H9 (cell line): Measurements from ENCODE around the gene TET3. TPM values are rescaled to one million over a fixed set of nuclear protein-coding genes. Genes with fewer than 3 reads are reported as not detected.

Experiments used
- DNase-seq: peaks from one replicate; pipeline ENCODE4 v3.0.0-alpha.2; 2017
- H2AFZ ChIP-seq: one replicate; pipeline ENCODE4 v1.6.1; 2013; ENCODE audit warnings: mild to moderate bottlenecking, low read length, control low read depth, moderate library complexity
- H2AK5ac ChIP-seq: 2 replicates; pipeline ENCODE4 v1.6.1; 2013; ENCODE audit warnings: low read length, control low read depth, mixed read lengths; ENCODE audit not compliant: insufficient read length
- H2BK120ac ChIP-seq: one replicate; pipeline ENCODE4 v1.6.1; 2013; ENCODE audit warnings: low read depth, mild to moderate bottlenecking, low read length, control low read depth, inconsistent platforms; ENCODE audit not compliant: poor library complexity, severe bottlenecking
- H2BK12ac ChIP-seq: 2 replicates; pipeline ENCODE4 v1.6.1; 2013; ENCODE audit warnings: low read length, control low read depth, mixed read lengths, low read depth; ENCODE audit not compliant: insufficient read length
- H2BK15ac ChIP-seq: 2 replicates; pipeline ENCODE4 v1.6.1; 2013; ENCODE audit warnings: low read depth, low read length, control low read depth
- H2BK20ac ChIP-seq: one replicate; pipeline ENCODE4 v1.6.1; 2013; ENCODE audit warnings: low read depth, mild to moderate bottlenecking, low read length, control low read depth, inconsistent platforms; ENCODE audit not compliant: poor library complexity, severe bottlenecking
- H2BK5ac ChIP-seq: 2 replicates; pipeline ENCODE4 v1.6.1; 2013; ENCODE audit warnings: low read length, control low read depth, mixed read lengths; ENCODE audit not compliant: insufficient read length
- H3K14ac ChIP-seq: 2 replicates; pipeline ENCODE4 v1.6.1; 2013; ENCODE audit warnings: low read length, control low read depth; ENCODE audit not compliant: insufficient read depth
- H3K18ac ChIP-seq: 2 replicates; pipeline ENCODE4 v1.6.1; 2013; ENCODE audit warnings: low read depth, mild to moderate bottlenecking, mixed read lengths, low read length, control low read depth; ENCODE audit not compliant: insufficient read length
- H3K23ac ChIP-seq: 2 replicates; pipeline ENCODE4 v1.6.1; 2013; ENCODE audit warnings: low read length, control low read depth, mixed read lengths, low read depth; ENCODE audit not compliant: insufficient read length
- H3K23me2 ChIP-seq: 2 replicates; pipeline ENCODE4 v1.6.1; 2013; ENCODE audit warnings: low read depth, mild to moderate bottlenecking, mixed read lengths, low read length, control low read depth; ENCODE audit not compliant: insufficient read length, poor library complexity, severe bottlenecking
- H3K27ac ChIP-seq: 2 replicates; pipeline ENCODE4 v1.5.1; 2013; ENCODE audit warnings: low read length, control low read depth, mixed read lengths, low read depth; ENCODE audit not compliant: insufficient read length
- H3K27me3 ChIP-seq: 2 replicates; pipeline ENCODE4 v1.6.1; 2013; ENCODE audit warnings: low read length, control low read depth, inconsistent platforms; ENCODE audit not compliant: insufficient read depth
- H3K4ac ChIP-seq: 2 replicates; pipeline ENCODE4 v1.6.1; 2013; ENCODE audit warnings: low read depth, mild to moderate bottlenecking, control low read depth, inconsistent platforms, low read length, moderate library complexity
- H3K4me1 ChIP-seq: 2 replicates; pipeline ENCODE4 v1.6.1; 2013; ENCODE audit warnings: low read length, control low read depth, inconsistent platforms; ENCODE audit not compliant: insufficient read depth
- H3K4me2 ChIP-seq: 2 replicates; pipeline ENCODE4 v1.6.1; 2013; ENCODE audit warnings: low read length, control low read depth, mixed read lengths; ENCODE audit not compliant: insufficient read length, insufficient read depth
- H3K56ac ChIP-seq: 2 replicates; pipeline ENCODE4 v1.6.1; 2013; ENCODE audit warnings: low read depth, mild to moderate bottlenecking, mixed read lengths, low read length, control low read depth; ENCODE audit not compliant: insufficient read length
- H3K79me1 ChIP-seq: 2 replicates; pipeline ENCODE4 v1.6.1; 2013; ENCODE audit warnings: low read depth, mild to moderate bottlenecking, moderate library complexity, low read length, control low read depth, inconsistent platforms; ENCODE audit not compliant: insufficient read depth, poor library complexity, severe bottlenecking
- H3K79me2 ChIP-seq: 2 replicates; pipeline ENCODE4 v1.6.1; 2013; ENCODE audit warnings: low read length, control low read depth, inconsistent platforms; ENCODE audit not compliant: insufficient read depth
- H3K9ac ChIP-seq: 2 replicates; pipeline ENCODE4 v1.6.1; 2013; ENCODE audit warnings: low read length, control low read depth, mixed read lengths; ENCODE audit not compliant: insufficient read length; ENCODE audit errors: extremely low read depth
- H3K9me3 ChIP-seq: one replicate; pipeline ENCODE4 v1.6.1; 2013; ENCODE audit warnings: low read depth, low read length, inconsistent platforms; ENCODE audit not compliant: control insufficient read depth
- H3T11ph ChIP-seq: one replicate; pipeline ENCODE4 v1.6.1; 2013; ENCODE audit warnings: mild to moderate bottlenecking, low read length, control low read depth, inconsistent platforms
- H4K20me1 ChIP-seq: one replicate; pipeline ENCODE4 v1.6.1; 2013; ENCODE audit not compliant: control insufficient read depth, insufficient read length, insufficient read depth
- H4K5ac ChIP-seq: 2 replicates; pipeline ENCODE4 v1.6.1; 2013; ENCODE audit warnings: low read depth, mild to moderate bottlenecking, mixed read lengths, low read length, control low read depth; ENCODE audit not compliant: insufficient read length
- H4K8ac ChIP-seq: replicated peaks from 2 replicates; pipeline ENCODE4 v1.6.1; 2013; ENCODE audit warnings: low read length, control low read depth, mixed read lengths, low read depth; ENCODE audit not compliant: insufficient read length
- H4K91ac ChIP-seq: 2 replicates; pipeline ENCODE4 v1.6.1; 2013; ENCODE audit warnings: low read depth, mild to moderate bottlenecking, moderate library complexity, mixed read lengths, low read length, control low read depth; ENCODE audit not compliant: insufficient read length
- H3K27ac Mint-ChIP-seq, 3 experiments: 2 replicates in 2 of 3; 3 replicates in 1 of 3; pipeline ENCODE4 v1.8.0; 2020 to 2021; ENCODE audit warnings: mixed read lengths in 3 of 3, mild to moderate bottlenecking in 1 of 3, moderate library complexity in 1 of 3
- H3K27me3 Mint-ChIP-seq: 2 replicates; pipeline ENCODE4 v1.8.0; 2021; ENCODE audit warnings: low read depth, mild to moderate bottlenecking, moderate library complexity, mixed read lengths
- H3K36me3 Mint-ChIP-seq, 3 experiments: 2 replicates in 2 of 3; 3 replicates in 1 of 3; pipeline ENCODE4 v1.8.0; 2020 to 2021; ENCODE audit warnings: low read depth in 3 of 3, mixed read lengths in 3 of 3; ENCODE audit not compliant: insufficient read depth in 1 of 3
- H3K4me1 Mint-ChIP-seq, 2 experiments: 2 replicates each; pipeline ENCODE4 v1.8.0; 2020; ENCODE audit warnings: mixed read lengths in 2 of 2
- H3K4me3 Mint-ChIP-seq, 2 experiments: 2 replicates in 1 of 2; 3 replicates in 1 of 2; pipeline ENCODE4 v1.8.0; 2020 to 2021; ENCODE audit warnings: mild to moderate bottlenecking in 2 of 2, mixed read lengths in 2 of 2, moderate library complexity in 1 of 2
- H3K9me3 Mint-ChIP-seq, 2 experiments: 2 replicates in 1 of 2; 3 replicates in 1 of 2; pipeline ENCODE4 v1.8.0; 2020; ENCODE audit warnings: mild to moderate bottlenecking in 2 of 2, mixed read lengths in 2 of 2, moderate library complexity in 1 of 2
- CTCF ChIP-seq: fragments of 200-600 bp; sonication (generic); conservative IDR thresholded peaks from 3 replicates; pipeline ENCODE4 v1.8.0; 2021; ENCODE audit warnings: antibody characterized with exemption, mild to moderate bottlenecking
- WGBS: extraction: QIAGEN DNeasy Blood & Tissue Kit; methylation state at CpG from one replicate; pipeline ENCODE4 v1.1.7; 2013; ENCODE audit warnings: missing lambda C conversion rate, low lambda C conversion rate, mixed read lengths; ENCODE audit not compliant: insufficient read length; ENCODE audit errors: extremely low coverage; 5-methylcytosine and 5-hydroxymethylcytosine counted together
- total RNA-seq: library from RNA; stranded (reverse); gene quantifications from 2 replicates; pipeline ENCODE4 v1.2.1, GENCODE V29; 2021

The TET3 gene
- total RNA-seq, 1 experiment from 2014 or later = 24.7 TPM

GRCh38 chr2:73952499-73953446 is 31.9 kb upstream of the TET3 start:
- no peak overlapping the region for H3K27ac Mint-ChIP-seq

More at GRCh38 chr2:73952499-73953446, 31.9 kb upstream of the TET3 start:
- Histone ChIP-seq H2AK5ac (no peak overlapping the region), H3K27me3 (no peaks in the 10 kb centered on the region), H3K9me3 (no peaks in the 10 kb centered on the region), H3K79me2 (peaks cover 3% of the 10 kb centered on the region; the same call in 1 of the 2 replicates), H3K23ac (no peak overlapping the region), H4K5ac (no peak overlapping the region), H2BK20ac (no peak overlapping the region), H3K14ac (no peak overlapping the region), H2BK5ac (no peak overlapping the region), H2BK15ac (no peak overlapping the region), H3T11ph (no peak overlapping the region), H2AFZ (no peak overlapping the region), H3K18ac (no peak overlapping the region), H3K79me1 (peaks cover 3% of the 10 kb centered on the region), H3K9ac (no peak overlapping the region), H4K8ac (no peak overlapping the region), H3K4me1 (no peaks in the 10 kb centered on the region), H3K4me2 (no peak overlapping the region), H3K27ac (no peak overlapping the region), H2BK12ac (no peak overlapping the region), H3K56ac (no peak overlapping the region), H4K91ac (no peak overlapping the region), H4K20me1 (no peaks in the 10 kb centered on the region), H2BK120ac (no peak overlapping the region), H3K23me2 (no peaks in the 10 kb centered on the region), H3K4ac (no peak overlapping the region)
- Mint-ChIP-seq H3K4me1 (no peaks in the 10 kb centered on the region), H3K4me3 (no peak overlapping the region; a peak in 1 of 5 replicates), H3K36me3 (peaks cover 46 to 71% (median 66%) of the 10 kb centered on the region in 3 experiments), H3K9me3 (no peaks in the 10 kb centered on the region), H3K27me3 (no peaks in the 10 kb centered on the region)
- WGBS = no CpG with 5 or more reads among the region's 12 CpGs
- TF ChIP-seq CTCF = no peak
- DNase-seq = no peak
